ENCODE results near the gene EGLN3.

DNA sequence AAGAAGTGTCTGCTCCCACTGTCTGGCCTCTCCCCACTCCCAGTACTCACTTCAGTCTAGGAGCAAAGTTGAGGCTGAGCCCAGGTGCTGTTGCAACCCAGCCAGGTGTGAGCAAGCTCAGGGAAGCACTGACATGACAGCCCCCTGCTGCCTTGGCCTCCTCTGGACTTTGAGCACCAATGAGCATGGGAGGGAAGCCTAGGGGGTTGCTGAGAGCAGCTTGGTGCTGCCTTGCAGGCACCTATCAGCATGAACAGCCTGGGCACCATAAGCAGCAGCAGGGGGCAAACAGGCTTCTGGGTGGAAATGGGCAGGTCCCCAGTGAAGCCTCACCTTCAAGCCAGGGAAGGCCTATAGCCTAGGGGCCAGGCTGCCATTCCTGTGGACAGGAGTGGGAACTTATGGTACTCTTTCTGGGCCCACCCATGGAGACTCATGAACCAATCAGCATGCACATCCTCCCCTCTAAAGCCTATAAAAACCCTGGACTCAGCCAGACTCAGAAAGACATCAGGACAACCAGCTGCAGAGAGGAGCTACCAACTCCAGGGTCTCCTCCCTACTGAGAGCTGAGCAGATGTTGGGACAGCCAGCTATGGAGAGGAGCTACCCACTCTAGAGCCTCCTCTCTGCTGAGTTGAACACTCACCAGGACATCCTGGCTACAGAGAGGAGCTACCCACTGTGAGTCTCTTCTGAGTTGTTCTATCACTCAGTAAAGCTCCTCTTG is 49.3 kb downstream of the EGLN3 start:
- TF ChIP-seq, protein P1, sequence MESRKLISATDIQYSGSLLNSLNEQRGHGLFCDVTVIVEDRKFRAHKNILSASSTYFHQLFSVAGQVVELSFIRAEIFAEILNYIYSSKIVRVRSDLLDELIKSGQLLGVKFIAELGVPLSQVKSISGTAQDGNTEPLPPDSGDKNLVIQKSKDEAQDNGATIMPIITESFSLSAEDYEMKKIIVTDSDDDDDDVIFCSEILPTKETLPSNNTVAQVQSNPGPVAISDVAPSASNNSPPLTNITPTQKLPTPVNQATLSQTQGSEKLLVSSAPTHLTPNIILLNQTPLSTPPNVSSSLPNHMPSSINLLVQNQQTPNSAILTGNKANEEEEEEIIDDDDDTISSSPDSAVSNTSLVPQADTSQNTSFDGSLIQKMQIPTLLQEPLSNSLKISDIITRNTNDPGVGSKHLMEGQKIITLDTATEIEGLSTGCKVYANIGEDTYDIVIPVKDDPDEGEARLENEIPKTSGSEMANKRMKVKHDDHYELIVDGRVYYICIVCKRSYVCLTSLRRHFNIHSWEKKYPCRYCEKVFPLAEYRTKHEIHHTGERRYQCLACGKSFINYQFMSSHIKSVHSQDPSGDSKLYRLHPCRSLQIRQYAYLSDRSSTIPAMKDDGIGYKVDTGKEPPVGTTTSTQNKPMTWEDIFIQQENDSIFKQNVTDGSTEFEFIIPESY (IDR thresholded peaks at IDR 0.05), result no peak
- TF ChIP-seq, protein P2, sequence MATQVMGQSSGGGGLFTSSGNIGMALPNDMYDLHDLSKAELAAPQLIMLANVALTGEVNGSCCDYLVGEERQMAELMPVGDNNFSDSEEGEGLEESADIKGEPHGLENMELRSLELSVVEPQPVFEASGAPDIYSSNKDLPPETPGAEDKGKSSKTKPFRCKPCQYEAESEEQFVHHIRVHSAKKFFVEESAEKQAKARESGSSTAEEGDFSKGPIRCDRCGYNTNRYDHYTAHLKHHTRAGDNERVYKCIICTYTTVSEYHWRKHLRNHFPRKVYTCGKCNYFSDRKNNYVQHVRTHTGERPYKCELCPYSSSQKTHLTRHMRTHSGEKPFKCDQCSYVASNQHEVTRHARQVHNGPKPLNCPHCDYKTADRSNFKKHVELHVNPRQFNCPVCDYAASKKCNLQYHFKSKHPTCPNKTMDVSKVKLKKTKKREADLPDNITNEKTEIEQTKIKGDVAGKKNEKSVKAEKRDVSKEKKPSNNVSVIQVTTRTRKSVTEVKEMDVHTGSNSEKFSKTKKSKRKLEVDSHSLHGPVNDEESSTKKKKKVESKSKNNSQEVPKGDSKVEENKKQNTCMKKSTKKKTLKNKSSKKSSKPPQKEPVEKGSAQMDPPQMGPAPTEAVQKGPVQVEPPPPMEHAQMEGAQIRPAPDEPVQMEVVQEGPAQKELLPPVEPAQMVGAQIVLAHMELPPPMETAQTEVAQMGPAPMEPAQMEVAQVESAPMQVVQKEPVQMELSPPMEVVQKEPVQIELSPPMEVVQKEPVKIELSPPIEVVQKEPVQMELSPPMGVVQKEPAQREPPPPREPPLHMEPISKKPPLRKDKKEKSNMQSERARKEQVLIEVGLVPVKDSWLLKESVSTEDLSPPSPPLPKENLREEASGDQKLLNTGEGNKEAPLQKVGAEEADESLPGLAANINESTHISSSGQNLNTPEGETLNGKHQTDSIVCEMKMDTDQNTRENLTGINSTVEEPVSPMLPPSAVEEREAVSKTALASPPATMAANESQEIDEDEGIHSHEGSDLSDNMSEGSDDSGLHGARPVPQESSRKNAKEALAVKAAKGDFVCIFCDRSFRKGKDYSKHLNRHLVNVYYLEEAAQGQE (IDR thresholded peaks at IDR 0.05), result no peak
- TF ChIP-seq, protein P3, sequence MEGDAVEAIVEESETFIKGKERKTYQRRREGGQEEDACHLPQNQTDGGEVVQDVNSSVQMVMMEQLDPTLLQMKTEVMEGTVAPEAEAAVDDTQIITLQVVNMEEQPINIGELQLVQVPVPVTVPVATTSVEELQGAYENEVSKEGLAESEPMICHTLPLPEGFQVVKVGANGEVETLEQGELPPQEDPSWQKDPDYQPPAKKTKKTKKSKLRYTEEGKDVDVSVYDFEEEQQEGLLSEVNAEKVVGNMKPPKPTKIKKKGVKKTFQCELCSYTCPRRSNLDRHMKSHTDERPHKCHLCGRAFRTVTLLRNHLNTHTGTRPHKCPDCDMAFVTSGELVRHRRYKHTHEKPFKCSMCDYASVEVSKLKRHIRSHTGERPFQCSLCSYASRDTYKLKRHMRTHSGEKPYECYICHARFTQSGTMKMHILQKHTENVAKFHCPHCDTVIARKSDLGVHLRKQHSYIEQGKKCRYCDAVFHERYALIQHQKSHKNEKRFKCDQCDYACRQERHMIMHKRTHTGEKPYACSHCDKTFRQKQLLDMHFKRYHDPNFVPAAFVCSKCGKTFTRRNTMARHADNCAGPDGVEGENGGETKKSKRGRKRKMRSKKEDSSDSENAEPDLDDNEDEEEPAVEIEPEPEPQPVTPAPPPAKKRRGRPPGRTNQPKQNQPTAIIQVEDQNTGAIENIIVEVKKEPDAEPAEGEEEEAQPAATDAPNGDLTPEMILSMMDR (IDR thresholded peaks at IDR 0.05; ENCODE audit: low read depth, low read length, missing input control), result no peak
- no peak for TF ChIP-seq RAD21 (IDR thresholded peaks at IDR 0.05)
- TF ChIP-seq FOXA1 (IDR thresholded peaks at IDR 0.05), result no peak
- no peak for TF ChIP-seq YY1 (IDR thresholded peaks at IDR 0.05)
- TF ChIP-seq, protein P4, sequence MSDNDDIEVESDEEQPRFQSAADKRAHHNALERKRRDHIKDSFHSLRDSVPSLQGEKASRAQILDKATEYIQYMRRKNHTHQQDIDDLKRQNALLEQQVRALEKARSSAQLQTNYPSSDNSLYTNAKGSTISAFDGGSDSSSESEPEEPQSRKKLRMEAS (IDR thresholded peaks at IDR 0.05), result no peak
- no peak for TF ChIP-seq GABPA (IDR thresholded peaks at IDR 0.05 in 1 of 2, conservative IDR thresholded peaks at IDR 0.05 in 1 of 2)
- no peak for TF ChIP-seq RXRA (IDR thresholded peaks at IDR 0.05)

Data from liver (tissue), 3 donors.